Neural crest cell (in vitro differentiated cells): ENCODE data around the gene CTNNA3. TPM values are rescaled to one million over a fixed set of nuclear protein-coding genes. Genes with fewer than 3 reads are reported as not detected.

Source experiments
- DNase-seq: peaks from one replicate; pipeline ENCODE4 v3.0.0; 2021; ENCODE audit warnings: low read depth, mixed read lengths, low spot score
- H3K27ac Mint-ChIP-seq: one replicate; pipeline ENCODE4 v1.8.0; 2021; ENCODE audit warnings: mild to moderate bottlenecking, mixed read lengths; ENCODE audit not compliant: unreplicated experiment
- H3K27me3 Mint-ChIP-seq: 2 replicates; pipeline ENCODE4 v1.8.0; 2021; ENCODE audit warnings: low read depth, mild to moderate bottlenecking, mixed read lengths
- H3K36me3 Mint-ChIP-seq: 2 replicates; pipeline ENCODE4 v1.8.0; 2021; ENCODE audit warnings: low read depth, mild to moderate bottlenecking, mixed read lengths
- H3K4me1 Mint-ChIP-seq: 2 replicates; pipeline ENCODE4 v1.8.0; 2021; ENCODE audit warnings: mixed read lengths
- H3K4me3 Mint-ChIP-seq: one replicate; pipeline ENCODE4 v1.8.0; 2021; ENCODE audit warnings: mild to moderate bottlenecking, mixed read lengths
- H3K9me3 Mint-ChIP-seq: 2 replicates; pipeline ENCODE4 v1.8.0; 2021; ENCODE audit warnings: mixed read lengths
- total RNA-seq: library from RNA; stranded (reverse); gene quantifications from 2 replicates; pipeline ENCODE4 v1.2.1, GENCODE V29; 2021
- TF ChIP-seq, protein P1 (sequence below): fragments of 200-600 bp; sonication (generic); conservative IDR thresholded peaks from 2 replicates; pipeline ENCODE4 v1.5.0; 2021; ENCODE audit warnings: antibody characterized with exemption, mild to moderate bottlenecking

CTNNA3 gene
- total RNA-seq, 1 donor from 2014 or later, result 4.7 TPM

DNA sequence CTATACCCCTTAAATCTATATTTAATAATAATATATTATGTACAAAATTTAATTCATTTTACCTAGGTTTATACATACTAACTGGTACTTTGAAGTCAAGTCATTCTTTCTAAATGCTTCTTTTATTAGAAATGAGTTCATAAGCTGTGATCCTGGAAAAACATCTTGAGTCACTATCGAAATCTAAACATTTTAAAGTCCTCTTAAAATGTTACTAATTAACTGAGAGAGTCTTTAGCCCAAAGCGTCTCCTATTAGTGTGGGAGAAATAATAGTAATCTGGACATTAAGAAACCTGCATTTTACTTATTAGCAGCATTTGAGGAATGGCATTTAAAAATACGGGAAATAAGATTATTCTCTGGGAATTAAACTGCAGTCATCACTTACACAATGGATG lies 142.7 kb downstream of the CTNNA3 start:
- H3K27ac Mint-ChIP-seq, result no peak overlapping the region

DNA sequence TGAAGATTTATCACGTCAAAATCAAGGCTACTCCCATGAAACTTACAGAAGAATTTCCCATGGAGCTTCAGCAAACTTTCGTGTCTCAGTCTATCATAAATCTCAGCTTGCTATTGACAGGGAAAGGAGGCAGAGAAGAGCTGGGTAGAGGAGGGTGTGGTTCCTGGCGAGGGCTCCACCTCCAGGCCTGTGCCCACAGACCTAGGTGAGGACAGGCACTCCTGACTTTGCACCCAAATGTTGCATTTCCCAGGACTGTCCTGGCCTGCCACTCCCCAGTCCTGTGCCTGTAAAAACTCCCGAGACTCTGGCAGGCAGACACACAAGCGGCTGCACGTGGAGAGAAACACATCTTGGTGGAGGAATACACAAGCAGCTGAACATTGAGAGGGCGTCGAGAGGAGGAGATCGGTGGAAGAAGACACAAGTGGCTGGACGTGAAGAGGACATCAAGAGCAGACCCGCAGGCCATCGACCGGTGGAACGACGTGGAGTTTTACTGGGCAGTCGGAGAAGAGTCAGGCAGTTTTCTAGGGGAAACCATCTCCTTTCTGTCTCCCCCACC lies 145.1 kb downstream of the CTNNA3 start:
- Mint-ChIP-seq H3K27me3 (no peaks in the 10 kb centered on the region), H3K36me3 (no peaks in the 10 kb centered on the region), H3K4me3 (no peak overlapping the region), H3K9me3 (peaks cover 5% of the 10 kb centered on the region), H3K4me1 (no peaks in the 10 kb centered on the region), H3K27ac (no peak overlapping the region)
- no peak for DNase-seq
- TF ChIP-seq, protein P1, sequence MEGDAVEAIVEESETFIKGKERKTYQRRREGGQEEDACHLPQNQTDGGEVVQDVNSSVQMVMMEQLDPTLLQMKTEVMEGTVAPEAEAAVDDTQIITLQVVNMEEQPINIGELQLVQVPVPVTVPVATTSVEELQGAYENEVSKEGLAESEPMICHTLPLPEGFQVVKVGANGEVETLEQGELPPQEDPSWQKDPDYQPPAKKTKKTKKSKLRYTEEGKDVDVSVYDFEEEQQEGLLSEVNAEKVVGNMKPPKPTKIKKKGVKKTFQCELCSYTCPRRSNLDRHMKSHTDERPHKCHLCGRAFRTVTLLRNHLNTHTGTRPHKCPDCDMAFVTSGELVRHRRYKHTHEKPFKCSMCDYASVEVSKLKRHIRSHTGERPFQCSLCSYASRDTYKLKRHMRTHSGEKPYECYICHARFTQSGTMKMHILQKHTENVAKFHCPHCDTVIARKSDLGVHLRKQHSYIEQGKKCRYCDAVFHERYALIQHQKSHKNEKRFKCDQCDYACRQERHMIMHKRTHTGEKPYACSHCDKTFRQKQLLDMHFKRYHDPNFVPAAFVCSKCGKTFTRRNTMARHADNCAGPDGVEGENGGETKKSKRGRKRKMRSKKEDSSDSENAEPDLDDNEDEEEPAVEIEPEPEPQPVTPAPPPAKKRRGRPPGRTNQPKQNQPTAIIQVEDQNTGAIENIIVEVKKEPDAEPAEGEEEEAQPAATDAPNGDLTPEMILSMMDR, result no peak

More for the DNA sequence above, 142.7 kb downstream of the CTNNA3 start:
- Mint-ChIP-seq H3K4me3 (no peak overlapping the region), H3K9me3 (peaks cover 8% of the 10 kb centered on the region), H3K27me3 (no peaks in the 10 kb centered on the region), H3K4me1 (no peaks in the 10 kb centered on the region), H3K36me3 (peaks cover 4% of the 10 kb centered on the region)
- TF ChIP-seq, protein P1, result no peak
- no peak for DNase-seq

DNA sequence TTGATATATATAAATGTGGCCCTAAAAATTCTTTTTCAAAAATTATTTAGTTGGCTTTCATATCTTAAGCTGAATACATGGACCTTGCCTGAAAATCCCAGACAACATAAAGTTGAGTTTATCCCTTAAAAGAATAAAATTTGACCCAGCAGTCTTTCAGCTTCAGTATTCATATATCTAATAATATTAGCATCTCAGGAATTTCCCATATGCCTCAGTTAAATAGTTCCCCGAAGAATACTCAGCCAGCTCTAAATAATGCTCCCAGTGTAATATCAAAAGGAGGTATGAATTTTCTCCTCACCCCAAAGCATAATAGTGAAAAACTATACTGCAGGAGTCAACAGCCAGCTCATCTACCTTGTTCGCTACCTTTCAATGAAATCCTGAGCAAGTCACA lies 145.9 kb downstream of the CTNNA3 start:
- TF ChIP-seq, protein P1, result no peak
- Mint-ChIP-seq H3K36me3 (no peaks in the 10 kb centered on the region), H3K4me3 (no peak overlapping the region), H3K27me3 (no peaks in the 10 kb centered on the region), H3K27ac (no peak overlapping the region), H3K9me3 (peaks cover 5% of the 10 kb centered on the region), H3K4me1 (no peaks in the 10 kb centered on the region)
- DNase-seq, result no peak

DNA sequence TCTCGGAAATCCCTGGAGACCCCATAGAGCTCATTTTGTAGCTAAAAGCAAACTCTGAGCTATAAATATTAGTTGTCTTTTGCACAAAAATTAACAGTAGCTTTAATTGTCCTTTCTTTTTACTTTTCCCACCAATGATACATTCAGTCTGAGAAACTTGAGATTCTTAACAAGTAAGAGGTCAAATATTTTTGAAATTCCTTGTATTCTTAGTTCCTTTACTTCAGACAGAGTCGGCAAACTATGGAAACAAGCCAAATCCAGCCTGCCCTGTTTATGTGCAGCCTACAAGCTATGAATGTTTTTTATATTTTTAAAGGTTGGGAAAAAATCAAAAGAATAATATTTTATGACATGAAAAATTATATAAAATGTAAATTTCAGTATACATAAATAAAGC lies 146.6 kb downstream of the CTNNA3 start:
- DNase-seq, result no peak
- no peaks in the 10 kb centered on the region for H3K27me3 Mint-ChIP-seq
- H3K9me3 Mint-ChIP-seq, result peaks cover 3% of the 10 kb centered on the region
- H3K36me3 Mint-ChIP-seq, result no peaks in the 10 kb centered on the region
- no peaks in the 10 kb centered on the region for H3K4me1 Mint-ChIP-seq
- no peak overlapping the region for H3K4me3 Mint-ChIP-seq
- no peak overlapping the region for H3K27ac Mint-ChIP-seq
- TF ChIP-seq, protein P1, result no peak

DNA sequence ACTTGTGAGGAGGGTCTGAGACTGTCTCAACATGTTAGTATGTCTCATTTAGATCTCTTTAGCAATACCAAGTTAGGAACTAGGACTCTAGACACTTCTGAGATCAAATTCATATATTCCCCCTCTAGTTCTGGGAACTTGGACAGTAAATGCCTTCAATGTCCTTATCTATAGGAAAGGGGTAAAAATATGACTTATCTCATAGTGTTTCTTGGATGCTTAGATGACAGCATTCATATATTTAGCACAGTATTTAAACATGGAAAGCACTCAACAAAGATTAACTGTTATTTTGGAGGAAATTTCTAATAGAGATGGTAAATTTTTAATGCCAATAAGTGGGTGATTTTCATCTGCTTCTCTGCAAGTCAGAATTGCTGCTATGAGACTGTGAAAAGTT lies 154.6 kb downstream of the CTNNA3 start:
- no peaks in the 10 kb centered on the region for H3K27me3 Mint-ChIP-seq
- H3K36me3 Mint-ChIP-seq, result no peaks in the 10 kb centered on the region
- H3K4me1 Mint-ChIP-seq, result no peaks in the 10 kb centered on the region
- no peak overlapping the region for H3K27ac Mint-ChIP-seq
- DNase-seq, result no peak
- TF ChIP-seq, protein P1, result no peak
- H3K9me3 Mint-ChIP-seq, result no peaks in the 10 kb centered on the region
- H3K4me3 Mint-ChIP-seq, result no peak overlapping the region
